A673 (cell line): ENCODE results near the gene DKK3. TPM values are rescaled to one million over a fixed set of nuclear protein-coding genes. Genes with fewer than 3 reads are reported as not detected.

ENCODE experiments used
- BruUV-seq: library from RNA; stranded (reverse); fragments of 400-500 nt; replicated peaks from 2 replicates; lab custom pipeline; 2021; lab: Mats Ljungman, UMichigan
- CTCF ChIA-PET: fragments of 300-600 bp; sonication (Branson Sonifier 250); formaldehyde crosslinking; loops from one replicate; lab custom pipeline; 2022; ENCODE audit warnings: antibody characterized with exemption; lab: Charles Lee
- POLR2A ChIA-PET: fragments of 300-600 bp; sonication (Branson Sonifier 250); formaldehyde crosslinking; loops from one replicate; lab custom pipeline; 2022; ENCODE audit warnings: antibody characterized with exemption; ENCODE audit not compliant: low non-redundant PET; lab: Charles Lee
- DNase-seq: peaks from one replicate; pipeline ENCODE4 v3.0.0-alpha.2; 2015; ENCODE audit warnings: low spot score
- H3K27ac ChIP-seq: fragments of 200-600 bp; sonication (generic); 2 replicates; pipeline ENCODE4 v1.5.1; 2016; ENCODE audit warnings: mixed run types, low read depth, mild to moderate bottlenecking, mixed read lengths, antibody characterized with exemption, low read length; ENCODE audit not compliant: poor library complexity, severe bottlenecking
- H3K27me3 ChIP-seq: fragments of 200-600 bp; sonication (generic); replicated peaks from 2 replicates; pipeline ENCODE4 v1.6.1; 2017; ENCODE audit warnings: mixed run types, low read depth, mild to moderate bottlenecking, mixed read lengths, antibody characterized with exemption, low read length; ENCODE audit not compliant: insufficient read depth, poor library complexity
- H3K36me3 ChIP-seq: fragments of 200-600 bp; sonication (generic); 2 replicates; pipeline ENCODE4 v1.6.1; 2016; ENCODE audit warnings: mixed run types, mild to moderate bottlenecking, mixed read lengths, antibody characterized with exemption, low read length; ENCODE audit not compliant: insufficient read depth, poor library complexity, severe bottlenecking
- H3K4me1 ChIP-seq: fragments of 200-600 bp; sonication (generic); 2 replicates; pipeline ENCODE4 v1.6.1; 2017; ENCODE audit warnings: mixed run types, mild to moderate bottlenecking, mixed read lengths, antibody characterized with exemption, low read length; ENCODE audit not compliant: insufficient read depth, poor library complexity, severe bottlenecking
- H3K4me3 ChIP-seq: fragments of 200-600 bp; sonication (generic); 2 replicates; pipeline ENCODE4 v1.5.1; 2016; ENCODE audit warnings: low read depth, mixed run types, mild to moderate bottlenecking, mixed read lengths, low read length; ENCODE audit not compliant: poor library complexity, severe bottlenecking
- H3K9me3 ChIP-seq: fragments of 200-600 bp; sonication (generic); 2 replicates; pipeline ENCODE4 v1.6.1; 2016; ENCODE audit warnings: mixed run types, low read depth, mild to moderate bottlenecking, mixed read lengths, antibody characterized with exemption, low read length; ENCODE audit not compliant: poor library complexity, severe bottlenecking
- EZH2 ChIP-seq: fragments of 200-600 bp; sonication (generic); IDR thresholded peaks from 2 replicates; pipeline ENCODE4 v1.6.1; 2017; ENCODE audit warnings: borderline replicate concordance, low read depth, mild to moderate bottlenecking, mixed read lengths, antibody characterized with exemption, low read length; ENCODE audit not compliant: poor library complexity, severe bottlenecking
- intact Hi-C: fragments of 100-400 bp; cut with micrococcal nuclease; formaldehyde crosslinking; loops from one replicate; pipeline ENCODE4 v1.10.0; 2022; ENCODE audit not compliant: unreplicated experiment
- total RNA-seq: library from RNA; stranded (reverse); gene quantifications from 2 replicates; pipeline ENCODE4 v1.2.3, GENCODE V29; 2021
- TF ChIP-seq, protein P1 (sequence below): fragments of 300-800, 200-600 bp; sonication (generic); conservative IDR thresholded peaks from 2 replicates; pipeline ENCODE4 v1.5.1; 2017; ENCODE audit warnings: low read depth, mild to moderate bottlenecking, antibody characterized with exemption, low read length, moderate library complexity, mixed read lengths

The DKK3 gene
- total RNA-seq, 1 experiment from 2014 or later = 0.77 TPM

GRCh38 chr11:11975201-11976092, 33.0 kb downstream of the DKK3 start:
- intact Hi-C loops = no loop called here
- DNase-seq = peak; percentile 64
- Histone ChIP-seq H3K27ac (no peak overlapping the region), H3K36me3 (no peaks in the 10 kb centered on the region), H3K9me3 (no peaks in the 10 kb centered on the region), H3K27me3 (no peaks in the 10 kb centered on the region), H3K4me3 (no peak overlapping the region), H3K4me1 (peaks cover 35% of the 10 kb centered on the region)
- ChIA-PET CTCF (no interaction called here), POLR2A (no interaction called here)
- TF ChIP-seq, protein P1, sequence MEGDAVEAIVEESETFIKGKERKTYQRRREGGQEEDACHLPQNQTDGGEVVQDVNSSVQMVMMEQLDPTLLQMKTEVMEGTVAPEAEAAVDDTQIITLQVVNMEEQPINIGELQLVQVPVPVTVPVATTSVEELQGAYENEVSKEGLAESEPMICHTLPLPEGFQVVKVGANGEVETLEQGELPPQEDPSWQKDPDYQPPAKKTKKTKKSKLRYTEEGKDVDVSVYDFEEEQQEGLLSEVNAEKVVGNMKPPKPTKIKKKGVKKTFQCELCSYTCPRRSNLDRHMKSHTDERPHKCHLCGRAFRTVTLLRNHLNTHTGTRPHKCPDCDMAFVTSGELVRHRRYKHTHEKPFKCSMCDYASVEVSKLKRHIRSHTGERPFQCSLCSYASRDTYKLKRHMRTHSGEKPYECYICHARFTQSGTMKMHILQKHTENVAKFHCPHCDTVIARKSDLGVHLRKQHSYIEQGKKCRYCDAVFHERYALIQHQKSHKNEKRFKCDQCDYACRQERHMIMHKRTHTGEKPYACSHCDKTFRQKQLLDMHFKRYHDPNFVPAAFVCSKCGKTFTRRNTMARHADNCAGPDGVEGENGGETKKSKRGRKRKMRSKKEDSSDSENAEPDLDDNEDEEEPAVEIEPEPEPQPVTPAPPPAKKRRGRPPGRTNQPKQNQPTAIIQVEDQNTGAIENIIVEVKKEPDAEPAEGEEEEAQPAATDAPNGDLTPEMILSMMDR = no peak
- TF ChIP-seq EZH2 = no peak
- no TSS peak for BruUV-seq

GRCh38 chr11:11973866-11974265, 34.6 kb downstream of the DKK3 start:
- ChIA-PET CTCF (no interaction called here), POLR2A (no interaction called here)
- DNase-seq = no peak
- intact Hi-C loops = no loop called here
- no peak overlapping the region for H3K27ac ChIP-seq
- TF ChIP-seq, protein P1 = no peak
- H3K4me1 ChIP-seq = peaks cover 27% of the 10 kb centered on the region
- no peak overlapping the region for H3K4me3 ChIP-seq
- no TSS peak for BruUV-seq
- H3K27me3 ChIP-seq = no peaks in the 10 kb centered on the region
- H3K36me3 ChIP-seq = no peaks in the 10 kb centered on the region
- H3K9me3 ChIP-seq = no peaks in the 10 kb centered on the region

DNA sequence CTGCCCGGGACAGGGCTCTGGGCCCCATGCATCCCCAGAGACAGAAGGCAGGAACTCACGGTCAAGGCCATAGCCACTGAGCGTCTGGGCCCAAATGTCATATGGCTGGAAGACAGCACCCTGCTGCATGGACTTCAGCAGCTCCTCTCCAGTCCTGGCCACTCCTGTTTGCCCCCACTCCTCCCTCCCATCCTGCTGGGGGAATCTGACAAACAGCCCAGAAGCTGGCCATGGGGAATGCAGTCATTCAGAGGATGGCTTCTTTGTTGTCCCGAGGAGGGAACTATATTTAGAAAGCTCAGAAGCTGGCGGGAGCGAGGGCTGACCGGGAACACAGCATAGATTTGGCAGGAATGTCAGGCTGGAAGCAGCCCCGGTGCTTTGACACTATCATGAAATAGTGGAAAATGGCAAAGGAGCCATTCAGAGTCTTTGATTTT, 35.0 kb downstream of the DKK3 start:
- Histone ChIP-seq H3K27ac (no peak overlapping the region), H3K9me3 (no peaks in the 10 kb centered on the region), H3K4me1 (peaks cover 28% of the 10 kb centered on the region), H3K27me3 (no peaks in the 10 kb centered on the region), H3K36me3 (no peaks in the 10 kb centered on the region), H3K4me3 (no peak overlapping the region)
- TF ChIP-seq EZH2 = no peak
- TF ChIP-seq, protein P1 = no peak
- CTCF ChIA-PET = no interaction called here
- no peak for DNase-seq
- intact Hi-C loops = no loop called here
- no TSS peak for BruUV-seq
- POLR2A ChIA-PET = no interaction called here
